Keratinocyte (primary cell): ENCODE data around the gene CD300LD. TPM values are rescaled to one million over a fixed set of nuclear protein-coding genes. Genes with fewer than 3 reads are reported as not detected.
"Not testable (repeated sequence)": the region's sequence is repeated elsewhere in the genome, so short reads cannot be mapped to it uniquely, and the experiment has no call there.

Source experiments
- DNase-seq: peaks from one replicate; pipeline ENCODE4 v3.0.0-alpha.2; 2011; ENCODE audit warnings: low read depth, missing footprints, low spot score
- FAIRE-seq: peaks from 2 replicates; lab custom pipeline; 2011; peaks lifted over from hg19 to GRCh38; lab: Jason Lieb, UNC
- H2AFZ ChIP-seq: 2 replicates; pipeline ENCODE4 v1.6.0; 2012; ENCODE audit warnings: low read length, control low read depth, inconsistent platforms; ENCODE audit not compliant: control insufficient read depth
- H3K27ac ChIP-seq: 2 replicates; pipeline ENCODE4 v1.5.1; 2011; ENCODE audit warnings: low read length; ENCODE audit not compliant: control insufficient read depth, insufficient read depth
- H3K27me3 ChIP-seq: 3 replicates; pipeline ENCODE4 v1.6.0; 2011; ENCODE audit warnings: low read length; ENCODE audit not compliant: control insufficient read depth, insufficient read depth; ENCODE audit errors: extremely low read depth
- H3K36me3 ChIP-seq, 2 experiments: 2 replicates in 1 of 2; 3 replicates in 1 of 2; pipeline ENCODE4 v1.5.1; 2011; ENCODE audit warnings: low read length in 2 of 2, mild to moderate bottlenecking in 1 of 2; ENCODE audit not compliant: control insufficient read depth in 2 of 2, insufficient read depth in 2 of 2; ENCODE audit errors: extremely low read depth in 1 of 2
- H3K4me1 ChIP-seq: 3 replicates; pipeline ENCODE4 v1.5.1; 2011; ENCODE audit warnings: low read length; ENCODE audit not compliant: control insufficient read depth, insufficient read depth; ENCODE audit errors: extremely low read depth
- H3K4me2 ChIP-seq: 3 replicates; pipeline ENCODE4 v1.6.0; 2011; ENCODE audit warnings: low read depth, low read length; ENCODE audit not compliant: control insufficient read depth, insufficient read depth; ENCODE audit errors: extremely low read depth
- H3K4me3 ChIP-seq, 3 experiments: fragments of 200-600 bp in 1 of 3; sonication (generic) in 1 of 3; 2 replicates in 2 of 3; 3 replicates in 1 of 3; pipeline ENCODE4 v1.5.1; 2011 to 2016; ENCODE audit warnings: low read length in 3 of 3, mild to moderate bottlenecking in 3 of 3, control low read depth in 2 of 3, inconsistent platforms in 1 of 3, low read depth in 1 of 3, mixed read lengths in 1 of 3, mixed run types in 1 of 3, moderate library complexity in 1 of 3; ENCODE audit not compliant: control insufficient read depth in 2 of 3, insufficient read depth in 2 of 3; ENCODE audit errors: extremely low read depth in 1 of 3
- H3K79me2 ChIP-seq: 2 replicates; pipeline ENCODE4 v1.6.0; 2012; ENCODE audit warnings: low read length; ENCODE audit not compliant: control insufficient read depth, insufficient read depth
- H3K9ac ChIP-seq: 3 replicates; pipeline ENCODE4 v1.6.0; 2011; ENCODE audit warnings: low read length; ENCODE audit not compliant: control insufficient read depth, insufficient read depth; ENCODE audit errors: extremely low read depth
- H3K9me1 ChIP-seq: 3 replicates; pipeline ENCODE4 v1.6.0; 2011; ENCODE audit warnings: low read length; ENCODE audit not compliant: control insufficient read depth, insufficient read depth; ENCODE audit errors: extremely low read depth
- H3K9me3 ChIP-seq: 2 replicates; pipeline ENCODE4 v1.5.1; 2012; ENCODE audit warnings: low read depth, low read length; ENCODE audit not compliant: control insufficient read depth
- H4K20me1 ChIP-seq: 3 replicates; pipeline ENCODE4 v1.6.0; 2011; ENCODE audit warnings: low read length; ENCODE audit not compliant: control insufficient read depth, insufficient read depth; ENCODE audit errors: extremely low read depth
- CTCF ChIP-seq, 3 experiments: IDR thresholded peaks in 1 of 3; conservative IDR thresholded peaks in 1 of 3; optimal IDR thresholded peaks in 1 of 3; 2 replicates in 2 of 3; 3 replicates in 1 of 3; pipeline versions ENCODE3 to v1.5.1; 2011; ENCODE audit warnings: low read length in 3 of 3, mild to moderate bottlenecking in 3 of 3, moderate library complexity in 2 of 3, control low read depth in 1 of 3, inconsistent platforms in 1 of 3; ENCODE audit not compliant: insufficient read depth in 2 of 3; ENCODE audit errors: extremely low read depth in 1 of 3
- EZH2 ChIP-seq: IDR thresholded peaks from one replicate; pipeline ENCODE4 v1.6.1; 2012; ENCODE audit warnings: inconsistent platforms, mild to moderate bottlenecking, low read length, moderate library complexity
- dilution Hi-C: fragments of 300-500 bp; cut with MboI; formaldehyde crosslinking; loops from one replicate; pipeline ENCODE4 v1.7.0; 2020; ENCODE audit warnings: low sequenced_read_pairs; ENCODE audit not compliant: extremely low pct_ligation_motif_present
- polyA plus RNA-seq, 5 experiments: library from polyadenylated mRNA; depleted of rRNA in 3 of 5; stranded (reverse) in 3 of 5; stranded (forward) in 1 of 5; unstranded in 1 of 5; fragments of >200 nt; gene quantifications; 1 replicate in 1 of 5; 2 replicates in 3 of 5; 3 replicates in 1 of 5; pipeline versions ENCODE4 v1.2.1 to v1.2.3, GENCODE V29; 2011 to 2012; ENCODE audit warnings: missing spikeins in 2 of 5, low read depth in 1 of 5, low replicate concordance in 1 of 5

Gene CD300LD
- polyA plus RNA-seq, 1 donor (not counting 4 experiments of a cell fraction or from before 2014, with no cell fraction given): not detected

GRCh38 chr17:74558882-74559519 lies 33.1 kb downstream of the CD300LD start:
- H3K27me3 ChIP-seq: peaks cover 8% of the 10 kb centered on the region
- no peak overlapping the region for H2AFZ ChIP-seq
- H3K4me1 ChIP-seq: no peaks in the 10 kb centered on the region
- FAIRE-seq (no peak), DNase-seq (no peak)
- no peak overlapping the region for H3K4me2 ChIP-seq
- TF ChIP-seq CTCF (optimal IDR thresholded peaks at IDR 0.05 in 1 of 3, IDR thresholded peaks at IDR 0.05 in 1 of 3, conservative IDR thresholded peaks at IDR 0.05 in 1 of 3; ENCODE audit: extremely low read depth in 1 of 3, insufficient read depth in 2 of 3, low read length in 3 of 3) (no peak), EZH2 (no peak)
- no peaks in the 10 kb centered on the region for H3K79me2 ChIP-seq
- H3K27ac ChIP-seq: no peak overlapping the region
- no peaks in the 10 kb centered on the region for H3K9me3 ChIP-seq
- no peaks in the 10 kb centered on the region for H4K20me1 ChIP-seq
- no peak overlapping the region for H3K9ac ChIP-seq
- no peaks in the 10 kb centered on the region for H3K9me1 ChIP-seq
- H3K36me3 ChIP-seq: no peaks in the 10 kb centered on the region
- dilution Hi-C loops: no loop called here
- H3K4me3 ChIP-seq: no peak overlapping the region

- FAIRE-seq, H2AFZ ChIP-seq, H3K4me2 ChIP-seq, H3K27me3 ChIP-seq, H3K36me3 ChIP-seq, H3K9me3 ChIP-seq, H3K9ac ChIP-seq, dilution Hi-C loops, DNase-seq, H3K9me1 ChIP-seq, H3K4me3 ChIP-seq, H3K27ac ChIP-seq, H3K4me1 ChIP-seq, H4K20me1 ChIP-seq, H3K79me2 ChIP-seq: not testable (repeated sequence)
Observed at GRCh38 chr17:74558402-74558801, 33.7 kb downstream of the CD300LD start.

GRCh38 chr17:74555427-74555940 lies 36.6 kb downstream of the CD300LD start:
- Histone ChIP-seq H3K9me1 (no peaks in the 10 kb centered on the region), H3K79me2 (no peaks in the 10 kb centered on the region), H3K4me3 (no peak overlapping the region), H3K27ac (no peak overlapping the region), H4K20me1 (no peaks in the 10 kb centered on the region), H3K27me3 (peaks cover 5% of the 10 kb centered on the region), H3K36me3 (no peaks in the 10 kb centered on the region), H3K9ac (no peak overlapping the region), H2AFZ (no peak overlapping the region), H3K4me1 (peaks cover 16% of the 10 kb centered on the region), H3K9me3 (no peaks in the 10 kb centered on the region), H3K4me2 (no peak overlapping the region)
- FAIRE-seq (no peak), DNase-seq (no peak)
- TF ChIP-seq EZH2 (no peak), CTCF (optimal IDR thresholded peaks at IDR 0.05 in 1 of 3, IDR thresholded peaks at IDR 0.05 in 1 of 3, conservative IDR thresholded peaks at IDR 0.05 in 1 of 3; ENCODE audit: extremely low read depth in 1 of 3, insufficient read depth in 2 of 3, low read length in 3 of 3) (no peak)
- dilution Hi-C loops: no loop called here
